ENCODE results near the gene ITPA. TPM values are rescaled to one million over a fixed set of nuclear protein-coding genes. Genes with fewer than 3 reads are reported as not detected.

Gene ITPA
- total RNA-seq, 2 experiments from 2014 or later = 42.3 to 49.2 TPM

GRCh38 chr20:3167738-3168078 is 41.6 kb upstream of the ITPA start:
- Mint-ChIP-seq H3K4me3 (no peak overlapping the region), H3K27ac (no peak overlapping the region), H3K36me3 (ENCODE audit: low read depth) (no peaks in the 10 kb centered on the region), H3K4me1 (peaks cover 3% of the 10 kb centered on the region), H3K27me3 (peaks cover 38% of the 10 kb centered on the region), H3K9me3 (no peaks in the 10 kb centered on the region)
- POLR2A ChIA-PET = interaction anchor here (0.8 to 0.9 kb wide), 3 partner anchors 8 to 762 kb away, joined by 3 to 4 read pairs (median 3); partner anchors contain the start of genes FASTKD5 and UBOX5
- CTCF ChIA-PET = no interaction called here
- no peak for DNase-seq

- CTCF ChIA-PET = no interaction called here
- H3K27me3 Mint-ChIP-seq = peaks cover 38% of the 10 kb centered on the region
- H3K27ac Mint-ChIP-seq = no peak overlapping the region
- H3K9me3 Mint-ChIP-seq = no peaks in the 10 kb centered on the region
- no peaks in the 10 kb centered on the region for H3K36me3 Mint-ChIP-seq (ENCODE audit: low read depth)
- H3K4me1 Mint-ChIP-seq = peaks cover 3% of the 10 kb centered on the region
- no peak overlapping the region for H3K4me3 Mint-ChIP-seq
- POLR2A ChIA-PET = interaction anchor here (0.8 to 0.9 kb wide), 3 partner anchors 9 to 762 kb away, joined by 3 to 4 read pairs (median 3); partner anchors contain the start of genes FASTKD5 and UBOX5
- DNase-seq = no peak
Observed at GRCh38 chr20:3168079-3168828, 41.0 kb upstream of the ITPA start.

GRCh38 chr20:3168829-3169590 is 40.3 kb upstream of the ITPA start:
- Mint-ChIP-seq H3K9me3 (no peaks in the 10 kb centered on the region), H3K27me3 (peaks cover 40% of the 10 kb centered on the region), H3K4me3 (no peak overlapping the region), H3K36me3 (ENCODE audit: low read depth) (no peaks in the 10 kb centered on the region), H3K27ac (no peak overlapping the region), H3K4me1 (peaks cover 5% of the 10 kb centered on the region)
- no peak for DNase-seq
- CTCF ChIA-PET = interaction anchor here (0.7 kb wide), 1 partner anchor 329 kb away, joined by 5 read pairs; the partner anchor contains the start of genes PCED1A and VPS16
- POLR2A ChIA-PET = no interaction called here

- Mint-ChIP-seq H3K27ac (no peak overlapping the region), H3K27me3 (peaks cover 54% of the 10 kb centered on the region), H3K36me3 (ENCODE audit: low read depth) (no peaks in the 10 kb centered on the region), H3K4me3 (peak overlapping the region; percentile 6), H3K9me3 (no peaks in the 10 kb centered on the region), H3K4me1 (peaks cover 13% of the 10 kb centered on the region)
- POLR2A ChIA-PET = interaction anchor here (0.7 to 2.2 kb wide), 4 partner anchors 12 to 15 kb away, joined by 3 to 19 read pairs (median 4); partner anchors contain the start of genes FASTKD5 and UBOX5
- CTCF ChIA-PET = no interaction called here
- DNase-seq = no peak
Observed at GRCh38 chr20:3171391-3172125, 37.7 kb upstream of the ITPA start.

- Mint-ChIP-seq H3K27ac (no peak overlapping the region), H3K4me3 (peak overlapping the region; percentile 72), H3K27me3 (peaks cover 54% of the 10 kb centered on the region), H3K36me3 (ENCODE audit: low read depth) (no peaks in the 10 kb centered on the region), H3K4me1 (peaks cover 13% of the 10 kb centered on the region), H3K9me3 (no peaks in the 10 kb centered on the region)
- DNase-seq = no peak
- POLR2A ChIA-PET = interaction anchor here (1.1 to 2.2 kb wide), 2 partner anchors 13 to 15 kb away, joined by 4 to 19 read pairs; partner anchors contain the start of genes FASTKD5 and UBOX5
- CTCF ChIA-PET = no interaction called here
Observed at GRCh38 chr20:3172126-3172932, 37.0 kb upstream of the ITPA start.

GRCh38 chr20:3172933-3173609 is 36.2 kb upstream of the ITPA start, which contains the start of gene LZTS3:
LZTS3 (minus strand) TSS chr20:3173549; CDS start chr20:3167163, 6,386 bp downstream.
- Mint-ChIP-seq H3K4me3 (peak within 1 kb of the TSS; percentile 78), H3K4me1 (peaks cover 13% of the 10 kb centered on the region), H3K9me3 (no peaks in the 10 kb centered on the region), H3K27ac (no peak within 1 kb of the TSS), H3K36me3 (ENCODE audit: low read depth) (no peaks in the 10 kb centered on the region), H3K27me3 (peaks cover 52% of the 10 kb centered on the region)
- CTCF ChIA-PET = no interaction called here
- DNase-seq = peak; percentile 75
- POLR2A ChIA-PET = interaction anchor here (0.7 to 2.2 kb wide), 3 partner anchors 14 to 191 kb away, joined by 3 to 19 read pairs (median 5); partner anchors contain the start of genes FASTKD5 and UBOX5

- Mint-ChIP-seq H3K27me3 (peaks cover 45% of the 10 kb centered on the region), H3K4me1 (peaks cover 13% of the 10 kb centered on the region), H3K4me3 (peak overlapping the region; percentile 78), H3K36me3 (ENCODE audit: low read depth) (no peaks in the 10 kb centered on the region), H3K27ac (no peak overlapping the region), H3K9me3 (no peaks in the 10 kb centered on the region)
- POLR2A ChIA-PET = interaction anchor here (0.7 to 1.0 kb wide), 2 partner anchors 29 to 192 kb away, joined by 3 to 5 read pairs; no protein-coding TSS in a partner anchor
- DNase-seq = peak; percentile 91
- CTCF ChIA-PET = no interaction called here
Observed at GRCh38 chr20:3173610-3174441, 35.5 kb upstream of the ITPA start.

- POLR2A ChIA-PET = interaction anchor here (1.0 kb wide), 1 partner anchor 28 kb away, joined by 5 read pairs; no protein-coding TSS in a partner anchor
- CTCF ChIA-PET = no interaction called here
- no peaks in the 10 kb centered on the region for H3K9me3 Mint-ChIP-seq
Observed at GRCh38 chr20:3174442-3175261, 34.6 kb upstream of the ITPA start.

GRCh38 chr20:3175270-3175669 is 34.0 kb upstream of the ITPA start:
- no peak for DNase-seq
- Mint-ChIP-seq H3K9me3 (no peaks in the 10 kb centered on the region), H3K27ac (no peak overlapping the region), H3K4me1 (peaks cover 13% of the 10 kb centered on the region), H3K36me3 (ENCODE audit: low read depth) (no peaks in the 10 kb centered on the region), H3K4me3 (no peak overlapping the region), H3K27me3 (peaks cover 35% of the 10 kb centered on the region)
- CTCF ChIA-PET = no interaction called here
- POLR2A ChIA-PET = no interaction called here

More at GRCh38 chr20:3174442-3175261, 34.6 kb upstream of the ITPA start:
- no peaks in the 10 kb centered on the region for H3K36me3 Mint-ChIP-seq (ENCODE audit: low read depth)
- H3K27me3 Mint-ChIP-seq = peaks cover 39% of the 10 kb centered on the region
- peaks cover 13% of the 10 kb centered on the region for H3K4me1 Mint-ChIP-seq
- no peak overlapping the region for H3K27ac Mint-ChIP-seq
- H3K4me3 Mint-ChIP-seq = peak overlapping the region; percentile 78
- no peak for DNase-seq

GRCh38 chr20:3177746-3178485 is 31.4 kb upstream of the ITPA start:
- CTCF ChIA-PET = no interaction called here
- no peak overlapping the region for H3K4me3 Mint-ChIP-seq

More at GRCh38 chr20:3177746-3178485, 31.4 kb upstream of the ITPA start:
- H3K27me3 Mint-ChIP-seq = peaks cover 18% of the 10 kb centered on the region
- DNase-seq = no peak
- POLR2A ChIA-PET = interaction anchor here (0.6 kb wide), 1 partner anchor 330 kb away, joined by 3 read pairs; no protein-coding TSS in a partner anchor
- no peak overlapping the region for H3K27ac Mint-ChIP-seq
- peaks cover 10% of the 10 kb centered on the region for H3K4me1 Mint-ChIP-seq
- no peaks in the 10 kb centered on the region for H3K9me3 Mint-ChIP-seq
- no peaks in the 10 kb centered on the region for H3K36me3 Mint-ChIP-seq (ENCODE audit: low read depth)
